ENCODE results near the gene F10.

F10 gene

DNA sequence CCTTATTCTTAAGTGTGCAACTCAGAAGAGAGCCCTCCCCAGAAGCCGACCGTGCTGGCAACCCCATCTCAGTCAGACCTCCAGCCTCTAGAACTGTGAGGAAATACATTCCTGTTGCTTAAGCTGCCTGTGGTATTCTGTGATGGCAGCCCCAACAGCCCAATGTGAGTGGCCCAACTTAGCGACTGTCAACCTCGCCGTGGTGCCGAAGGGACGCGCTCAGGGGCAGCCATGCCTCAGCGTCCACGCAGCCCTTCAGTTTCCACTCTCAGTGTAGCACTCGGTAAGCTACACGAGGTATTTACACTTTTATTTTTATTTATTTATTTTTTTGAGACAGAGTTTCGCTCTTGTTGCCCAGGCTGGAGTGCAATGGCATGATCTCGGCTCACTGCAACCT lies 54.2 kb downstream of the F10 start:
- no peak for DNase-seq

GRCh38 chr13:113178070-113178895 lies 55.7 kb downstream of the F10 start:
- no peak for DNase-seq

DNA sequence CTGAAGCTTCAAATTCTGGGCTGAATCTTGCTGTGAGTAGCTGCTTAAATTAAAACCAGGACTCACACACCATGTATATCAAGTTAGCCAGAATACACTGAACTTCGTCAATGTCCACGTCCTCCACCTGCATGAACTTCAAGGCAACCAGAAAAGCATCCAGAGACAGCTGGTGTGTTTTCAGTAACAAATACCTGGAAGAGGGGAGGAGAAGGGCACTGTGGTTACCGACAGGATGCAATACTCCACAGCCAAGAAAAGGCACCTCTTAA lies 56.2 kb downstream of the F10 start:
- DNase-seq = no peak

DNA sequence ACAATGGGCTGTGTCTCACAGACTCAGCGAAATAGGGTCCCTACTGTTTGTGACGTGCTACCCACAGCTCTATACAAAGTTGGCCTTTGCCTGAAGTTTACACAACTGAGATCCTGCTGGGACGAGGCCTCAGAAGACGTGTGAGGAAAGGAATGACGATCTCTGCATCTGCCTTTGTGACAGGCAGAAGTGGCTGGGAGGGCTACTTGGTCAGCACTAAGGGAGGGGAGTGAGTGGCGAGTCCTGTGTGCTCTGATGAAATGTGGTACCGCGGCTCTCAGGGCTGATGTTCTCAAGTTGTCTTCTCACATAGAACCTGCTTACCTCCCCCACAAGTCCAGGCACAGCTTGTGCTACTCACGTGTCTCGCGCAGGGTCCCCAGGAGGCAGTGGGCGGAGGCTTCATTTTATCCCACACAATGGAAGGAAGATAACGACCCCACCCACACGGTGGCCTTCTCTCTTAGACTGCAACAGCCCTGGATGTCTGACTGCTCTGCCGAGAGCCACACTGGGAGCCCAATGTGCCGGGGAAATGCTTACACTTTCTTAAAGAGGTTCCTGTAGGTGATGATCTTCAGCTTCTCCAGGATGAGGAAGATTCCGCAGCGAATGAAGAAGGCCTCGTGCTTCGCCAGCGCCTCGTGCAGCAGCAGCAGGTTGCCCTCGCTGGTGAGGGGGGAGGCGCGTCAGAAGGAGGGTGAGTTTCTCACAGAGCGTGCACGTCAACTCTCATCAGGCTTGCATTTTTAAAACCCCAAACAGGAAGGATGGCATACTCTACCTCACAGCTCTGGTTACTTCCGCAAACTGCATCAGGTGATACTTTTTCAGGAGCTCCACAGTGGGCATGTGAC lies 57.0 kb downstream of the F10 start:
- DNase-seq = no peak

DNA sequence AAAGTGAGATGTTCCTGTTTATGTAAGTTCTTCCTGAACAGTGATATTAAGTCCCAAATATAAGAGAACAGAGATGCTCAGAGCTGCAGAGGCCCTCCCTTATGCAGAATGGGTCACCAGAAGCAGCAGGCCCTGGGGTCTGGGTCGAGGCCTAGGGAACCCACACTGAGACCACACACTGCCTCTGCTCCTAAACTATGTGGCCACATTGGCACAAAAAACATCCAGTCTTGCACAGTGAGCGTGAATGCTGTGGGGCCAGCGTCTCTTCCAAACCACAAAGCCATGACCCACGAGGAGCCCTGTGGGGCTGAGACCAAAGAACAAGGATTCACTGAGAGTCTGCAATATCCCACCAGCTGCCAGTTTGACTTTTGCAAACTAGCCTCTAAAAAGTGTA lies 59.4 kb downstream of the F10 start:
- DNase-seq = no peak

GRCh38 chr13:113183450-113184129 lies 61.0 kb downstream of the F10 start:
- no peak for DNase-seq

- peak; percentile 34 for DNase-seq
Observed at GRCh38 chr13:113184568-113185440, 62.2 kb downstream of the F10 start.

DNA sequence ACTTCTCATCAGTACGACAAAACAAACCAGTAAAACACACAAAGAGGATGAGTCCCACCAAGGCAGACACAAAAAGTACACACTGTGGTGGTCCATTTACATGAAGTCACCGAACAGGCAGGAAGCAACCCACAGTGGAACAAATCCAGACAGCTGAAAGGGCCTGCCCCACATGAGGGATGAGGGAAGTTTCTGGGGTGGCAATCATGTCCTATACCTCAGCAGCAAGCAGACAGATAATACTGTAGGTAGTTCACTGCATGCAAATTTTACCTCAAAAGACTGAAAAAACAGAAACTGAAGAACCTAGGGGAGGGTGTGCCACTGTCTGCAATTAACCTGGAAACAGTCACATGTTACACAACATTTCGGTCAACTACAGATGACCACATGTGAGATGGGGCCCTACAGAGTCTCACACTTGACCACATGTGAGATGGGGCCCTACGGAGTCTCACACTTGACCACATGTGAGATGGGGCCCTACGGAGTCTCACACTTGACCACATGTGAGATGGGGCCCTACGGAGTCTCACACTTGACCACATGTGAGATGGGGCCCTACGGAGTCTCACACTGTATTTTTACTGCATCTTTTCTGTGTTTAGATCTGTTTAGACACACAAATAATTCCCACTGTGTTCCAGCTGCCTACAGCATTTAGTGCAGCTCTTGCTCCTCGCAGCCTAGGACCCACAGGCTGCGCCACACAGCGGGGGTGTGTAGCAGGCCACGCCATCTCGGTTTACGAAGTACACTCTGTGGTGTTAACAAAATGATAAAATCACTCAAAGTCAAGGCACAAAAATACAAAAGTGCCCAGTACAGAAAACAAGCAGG lies 63.7 kb downstream of the F10 start:
- no peak for DNase-seq

DNA sequence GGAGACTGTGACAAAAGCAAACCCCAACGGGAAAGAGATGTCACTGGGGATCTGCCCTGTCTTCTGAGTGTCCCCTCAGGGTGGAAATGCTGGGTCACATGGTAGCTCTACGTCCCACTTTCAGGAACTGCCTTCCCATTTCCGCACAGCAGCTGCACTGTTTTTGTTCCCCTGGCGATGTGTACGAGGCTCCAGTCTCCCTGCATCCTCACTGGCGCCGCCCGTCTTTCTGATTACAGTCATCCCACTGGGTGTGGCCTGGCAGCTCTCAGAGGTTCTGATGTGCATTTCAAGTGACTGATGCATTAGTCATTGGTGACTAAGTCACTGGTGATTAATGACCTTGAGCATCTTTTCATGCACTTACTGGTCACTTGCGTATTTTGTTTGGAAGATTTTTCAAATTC lies 64.7 kb downstream of the F10 start:
- peak; percentile 2 for DNase-seq

DNA sequence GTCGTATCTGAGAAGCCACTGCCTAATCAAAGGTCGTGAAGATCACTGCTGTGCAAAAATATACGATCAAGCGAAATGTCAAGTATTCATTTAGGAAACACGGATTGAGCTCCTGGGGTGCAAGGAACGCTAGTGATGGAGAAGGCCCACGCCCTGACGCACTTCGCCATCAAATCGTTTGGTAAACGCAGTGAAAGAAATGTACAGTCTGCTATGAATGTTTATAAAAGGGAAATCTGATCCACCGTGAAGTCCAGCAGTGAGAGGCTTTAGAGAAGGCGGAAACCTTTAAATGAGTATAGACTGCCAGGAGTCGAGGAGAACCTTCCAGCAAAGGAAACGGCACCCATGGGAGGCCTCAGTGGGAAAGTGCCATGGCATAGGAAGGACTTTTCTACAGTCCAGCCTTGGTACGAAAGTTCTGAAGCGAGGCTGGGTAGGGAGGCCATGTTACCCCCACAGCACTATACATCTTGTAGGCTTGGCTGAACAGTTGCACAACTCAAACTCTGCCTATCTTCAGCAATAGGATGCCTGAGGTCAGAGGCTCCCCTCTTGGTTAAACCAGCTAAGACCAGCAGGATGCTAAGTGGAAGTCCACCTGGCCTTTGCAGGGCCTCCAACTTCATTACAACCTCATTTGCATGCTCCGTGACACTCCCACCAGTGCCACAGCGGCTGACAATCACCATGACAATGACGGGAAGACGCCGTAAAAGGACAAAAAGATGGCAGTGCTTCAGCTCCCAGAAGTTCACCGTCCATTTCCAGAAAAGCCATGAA lies 65.5 kb downstream of the F10 start:
- DNase-seq = no peak

DNA sequence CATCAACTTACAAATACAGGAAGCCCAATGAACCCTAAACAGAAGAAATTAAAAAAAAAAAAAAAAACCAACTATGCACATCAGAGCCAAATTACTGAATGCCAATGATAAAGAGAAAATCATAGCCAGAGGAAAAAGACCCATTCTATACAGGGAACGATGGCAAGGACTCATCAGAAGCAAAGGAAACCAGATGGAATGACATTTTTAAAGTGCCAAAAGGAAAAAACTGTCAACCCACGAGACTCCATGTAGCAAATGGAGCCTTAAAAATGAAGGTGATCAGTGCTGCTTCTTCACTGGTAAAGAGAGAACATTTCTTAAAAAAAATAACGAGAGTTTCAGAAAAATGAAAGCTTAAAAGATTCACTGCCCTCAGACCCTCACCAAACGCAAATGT lies 67.6 kb downstream of the F10 start:
- no peak for DNase-seq

DNA sequence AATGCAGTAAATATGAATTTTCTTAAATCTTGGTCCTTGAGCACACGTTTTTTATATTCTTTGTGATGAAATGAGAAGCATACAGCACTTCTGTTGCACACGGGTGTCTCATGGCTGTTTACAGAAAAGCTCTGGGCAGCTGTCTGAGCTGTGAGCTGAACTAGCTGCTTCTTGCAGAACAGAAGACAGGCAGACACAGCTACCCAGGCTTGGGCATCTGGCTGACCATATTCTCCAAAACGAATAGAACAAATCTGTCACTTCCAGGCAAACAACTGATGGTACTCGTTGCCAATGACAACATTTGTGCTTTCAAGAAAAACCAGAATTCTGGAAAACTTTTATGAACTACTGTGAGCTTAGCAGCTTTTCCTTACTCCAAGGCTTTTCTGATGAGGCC lies 69.7 kb downstream of the F10 start:
- no peak for DNase-seq

DNA sequence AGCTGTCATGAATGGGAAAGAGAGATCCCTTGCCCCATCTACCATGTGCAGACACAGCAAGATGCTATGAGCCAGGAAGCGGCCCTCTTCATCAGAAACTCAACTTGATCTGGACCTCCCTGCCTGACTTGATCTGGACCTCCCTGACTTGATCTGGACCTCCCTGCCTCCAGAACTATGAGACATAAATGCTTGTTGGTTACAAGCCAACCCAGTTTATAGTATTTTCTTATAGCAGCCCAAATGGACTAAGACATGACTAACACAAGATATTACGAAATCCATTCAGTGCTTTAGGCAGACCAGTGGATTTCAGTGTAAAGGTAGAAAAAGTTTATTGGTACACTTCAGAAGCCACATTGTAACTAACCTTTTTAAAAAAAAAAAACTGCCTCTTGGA lies 70.3 kb downstream of the F10 start:
- DNase-seq = no peak

- DNase-seq = no peak
Observed at GRCh38 chr13:113195360-113195759, 72.8 kb downstream of the F10 start.

DNA sequence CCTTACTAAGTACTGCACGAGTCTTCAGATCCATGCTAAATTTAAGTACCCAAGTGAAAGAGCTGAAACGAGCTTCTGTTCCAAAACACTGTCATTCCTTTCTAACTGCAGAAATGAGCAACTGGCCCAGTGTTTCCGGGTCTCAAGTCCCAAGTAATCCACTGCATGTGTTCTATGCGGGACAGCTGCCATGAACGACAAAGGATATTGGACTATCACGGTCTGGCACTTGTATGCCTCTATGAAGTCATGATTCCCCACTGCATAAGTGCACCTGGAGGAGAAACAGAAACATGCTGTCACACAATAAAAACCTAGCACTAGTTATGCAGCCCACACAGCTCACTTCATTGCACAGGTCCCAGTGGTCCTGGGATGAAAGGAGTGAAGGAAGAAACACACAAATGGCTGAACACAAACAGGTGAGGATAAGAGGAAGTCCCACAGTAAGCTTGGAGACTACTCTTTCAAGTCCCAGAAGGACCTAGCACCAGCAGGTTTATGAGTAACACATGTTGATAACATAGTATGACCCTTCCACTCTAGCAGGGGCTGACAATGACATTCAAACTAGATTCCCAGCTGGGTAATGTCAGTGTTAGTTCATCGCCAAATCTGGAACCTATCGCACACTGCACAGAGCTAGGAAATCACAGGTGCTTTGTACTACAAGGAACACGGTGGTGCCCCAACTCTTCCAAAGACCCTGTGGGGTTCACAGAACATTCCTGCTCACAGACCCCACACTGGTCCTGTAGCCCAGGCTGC lies 74.6 kb downstream of the F10 start:
- DNase-seq = no peak

All from COR-L47 (cell line).